PC-3 (cell line): Measurements from ENCODE around the gene TMEM119.
"Not testable (repeated sequence)": the region's sequence is repeated elsewhere in the genome, so short reads cannot be mapped to it uniquely, and the experiment has no call there.

ENCODE experiments used
- CTCF ChIP-seq: fragments of 300-600 bp; sonication (generic); conservative IDR thresholded peaks from 2 replicates; pipeline ENCODE4 v1.5.1; 2017; ENCODE audit warnings: antibody characterized with exemption, low read depth, mild to moderate bottlenecking, low read length
- EZH2 ChIP-seq: fragments of 300-600 bp; sonication (generic); IDR thresholded peaks from one replicate; pipeline ENCODE4 v1.6.1; 2017; ENCODE audit warnings: antibody characterized with exemption, mild to moderate bottlenecking, low read length; ENCODE audit not compliant: unreplicated experiment
- EZH2phosphoT487 ChIP-seq: fragments of 300-600 bp; sonication (generic); IDR thresholded peaks from 2 replicates; pipeline ENCODE4 v1.6.1; 2018; ENCODE audit warnings: mild to moderate bottlenecking, antibody characterized with exemption, low read length, borderline replicate concordance

GRCh38 chr12:108574276-108574675 lies 23.6 kb downstream of the TMEM119 start:
- TF ChIP-seq CTCF, EZH2, EZH2phosphoT487: not testable (repeated sequence)
